NCI-H1105 treated with DMSO at 0.1 percent for 48 hours (cell line): ENCODE measurements around the gene SLC9A1.

ENCODE experiments used
- DNase-seq: peaks from one replicate; lab custom pipeline; 2025; lab: John Stamatoyannopoulos, UW

SLC9A1 gene

GRCh38 chr1:27070390-27071048, 84.4 kb downstream of the SLC9A1 start:
- DNase-seq, result no peak

- DNase-seq, result no peak
These were observed 86.0 kb downstream of the SLC9A1 start for GRCh38 chr1:27068922-27069321.

- DNase-seq, result no peak
These were observed 88.8 kb downstream of the SLC9A1 start for GRCh38 chr1:27065999-27066630.

- no peak for DNase-seq
These were observed 94.0 kb downstream of the SLC9A1 start for GRCh38 chr1:27060891-27061290.

- no peak for DNase-seq
These were observed 95.8 kb downstream of the SLC9A1 start for GRCh38 chr1:27058966-27059669.

- no peak for DNase-seq
These were observed 96.9 kb downstream of the SLC9A1 start for GRCh38 chr1:27057801-27058625.

GRCh38 chr1:27057389-27057788, 97.5 kb downstream of the SLC9A1 start:
- DNase-seq, result no peak

- DNase-seq, result no peak
These were observed 100.8 kb downstream of the SLC9A1 start for GRCh38 chr1:27053977-27054753.

GRCh38 chr1:27052527-27052926, 102.4 kb downstream of the SLC9A1 start:
- DNase-seq, result no peak

GRCh38 chr1:27049607-27050006, 105.3 kb downstream of the SLC9A1 start:
- no peak for DNase-seq

GRCh38 chr1:27049100-27049499, 105.8 kb downstream of the SLC9A1 start:
- no peak for DNase-seq
